Tibial nerve (tissue), 4 donors: ENCODE measurements around the gene ULK1.

Source experiments
- EP300 ChIP-seq, 2 donors: sonication (generic); formaldehyde crosslinking; IDR thresholded peaks; one replicate each; pipeline ENCODE4 v1.6.1; 2017; ENCODE audit warnings: antibody characterized with exemption in 2 of 2, mild to moderate bottlenecking in 1 of 2
- POLR2A ChIP-seq, 2 donors: fragments of 450-650 bp; IDR thresholded peaks; one replicate each; pipeline ENCODE4 v1.6.1; 2017; ENCODE audit warnings: antibody characterized with exemption in 2 of 2, mild to moderate bottlenecking in 2 of 2, moderate library complexity in 2 of 2
- TF ChIP-seq, protein P1 (sequence below), 5 experiments: fragments of 200-600 bp in 3 of 5; fragments of 450-650 bp in 2 of 5; sonication (generic) in 3 of 5; IDR thresholded peaks; one replicate each; pipeline ENCODE4 v1.5.1; 2016 to 2019; ENCODE audit warnings: antibody characterized with exemption in 5 of 5, mild to moderate bottlenecking in 3 of 5, moderate library complexity in 2 of 5

- TF ChIP-seq, protein P1, sequence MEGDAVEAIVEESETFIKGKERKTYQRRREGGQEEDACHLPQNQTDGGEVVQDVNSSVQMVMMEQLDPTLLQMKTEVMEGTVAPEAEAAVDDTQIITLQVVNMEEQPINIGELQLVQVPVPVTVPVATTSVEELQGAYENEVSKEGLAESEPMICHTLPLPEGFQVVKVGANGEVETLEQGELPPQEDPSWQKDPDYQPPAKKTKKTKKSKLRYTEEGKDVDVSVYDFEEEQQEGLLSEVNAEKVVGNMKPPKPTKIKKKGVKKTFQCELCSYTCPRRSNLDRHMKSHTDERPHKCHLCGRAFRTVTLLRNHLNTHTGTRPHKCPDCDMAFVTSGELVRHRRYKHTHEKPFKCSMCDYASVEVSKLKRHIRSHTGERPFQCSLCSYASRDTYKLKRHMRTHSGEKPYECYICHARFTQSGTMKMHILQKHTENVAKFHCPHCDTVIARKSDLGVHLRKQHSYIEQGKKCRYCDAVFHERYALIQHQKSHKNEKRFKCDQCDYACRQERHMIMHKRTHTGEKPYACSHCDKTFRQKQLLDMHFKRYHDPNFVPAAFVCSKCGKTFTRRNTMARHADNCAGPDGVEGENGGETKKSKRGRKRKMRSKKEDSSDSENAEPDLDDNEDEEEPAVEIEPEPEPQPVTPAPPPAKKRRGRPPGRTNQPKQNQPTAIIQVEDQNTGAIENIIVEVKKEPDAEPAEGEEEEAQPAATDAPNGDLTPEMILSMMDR (IDR thresholded peaks at IDR 0.05) = no peak
- TF ChIP-seq POLR2A (IDR thresholded peaks at IDR 0.05) (no peak), EP300 (IDR thresholded peaks at IDR 0.05) (no peak)
Observed at GRCh38 chr12:131929581-131930456, 35.4 kb downstream of the ULK1 start.
